ENCODE results near the gene RAB4A. TPM values are rescaled to one million over a fixed set of nuclear protein-coding genes. Genes with fewer than 3 reads are reported as not detected.

Gene RAB4A
- total RNA-seq, 1 experiment from 2014 or later: 66.7 TPM

- H3K36me3 Mint-ChIP-seq (ENCODE audit: insufficient read depth in 1 of 3, low read depth in 3 of 3): peaks cover 9 to 15% (median 12%) of the 10 kb centered on the region in 3 experiments
- Histone ChIP-seq H3K23me2 (ENCODE audit: insufficient read length, low read depth, low read length, poor library complexity, severe bottlenecking) (no peaks in the 10 kb centered on the region), H3K79me1 (ENCODE audit: insufficient read depth, low read depth, low read length, poor library complexity, severe bottlenecking) (peaks cover 12% of the 10 kb centered on the region), H3K4me2 (ENCODE audit: insufficient read depth, insufficient read length, low read length) (no peak overlapping the region), H3K27me3 (ENCODE audit: insufficient read depth, low read length) (no peaks in the 10 kb centered on the region), H2BK12ac (ENCODE audit: insufficient read length, low read depth, low read length) (no peak overlapping the region), H2AFZ (ENCODE audit: low read length) (no peak overlapping the region), H2AK5ac (ENCODE audit: insufficient read length, low read length) (no peak overlapping the region), H3K79me2 (ENCODE audit: insufficient read depth, low read length) (peaks cover 32% of the 10 kb centered on the region; the same call in 1 of the 2 replicates), H3K4me1 (ENCODE audit: insufficient read depth, low read length) (peaks cover 2% of the 10 kb centered on the region; the same call in 1 of the 2 replicates), H4K8ac (replicated peaks; ENCODE audit: insufficient read length, low read depth, low read length) (no peak overlapping the region), H3K9ac (ENCODE audit: extremely low read depth, insufficient read length, low read length) (no peak overlapping the region), H3K9me3 (ENCODE audit: control insufficient read depth, low read depth, low read length) (no peaks in the 10 kb centered on the region), H2BK15ac (ENCODE audit: low read depth, low read length) (no peak overlapping the region), H4K20me1 (ENCODE audit: control insufficient read depth, insufficient read depth, insufficient read length) (no peaks in the 10 kb centered on the region), H3K27ac (ENCODE audit: insufficient read length, low read depth, low read length) (no peak overlapping the region), H2BK20ac (ENCODE audit: low read depth, low read length, poor library complexity, severe bottlenecking) (no peak overlapping the region), H3K56ac (ENCODE audit: insufficient read length, low read depth, low read length) (no peak overlapping the region), H2BK5ac (ENCODE audit: insufficient read length, low read length) (no peak overlapping the region), H4K91ac (ENCODE audit: insufficient read length, low read depth, low read length) (no peak overlapping the region), H3K4ac (ENCODE audit: low read depth, low read length) (no peak overlapping the region), H3K18ac (ENCODE audit: insufficient read length, low read depth, low read length) (no peak overlapping the region), H2BK120ac (ENCODE audit: low read depth, low read length, poor library complexity, severe bottlenecking) (no peak overlapping the region), H4K5ac (ENCODE audit: insufficient read length, low read depth, low read length) (no peak overlapping the region), H3K23ac (ENCODE audit: insufficient read length, low read depth, low read length) (no peak overlapping the region), H3T11ph (ENCODE audit: low read length) (no peak overlapping the region), H3K14ac (ENCODE audit: insufficient read depth, low read length) (no peak overlapping the region)
- TF ChIP-seq, protein P1, sequence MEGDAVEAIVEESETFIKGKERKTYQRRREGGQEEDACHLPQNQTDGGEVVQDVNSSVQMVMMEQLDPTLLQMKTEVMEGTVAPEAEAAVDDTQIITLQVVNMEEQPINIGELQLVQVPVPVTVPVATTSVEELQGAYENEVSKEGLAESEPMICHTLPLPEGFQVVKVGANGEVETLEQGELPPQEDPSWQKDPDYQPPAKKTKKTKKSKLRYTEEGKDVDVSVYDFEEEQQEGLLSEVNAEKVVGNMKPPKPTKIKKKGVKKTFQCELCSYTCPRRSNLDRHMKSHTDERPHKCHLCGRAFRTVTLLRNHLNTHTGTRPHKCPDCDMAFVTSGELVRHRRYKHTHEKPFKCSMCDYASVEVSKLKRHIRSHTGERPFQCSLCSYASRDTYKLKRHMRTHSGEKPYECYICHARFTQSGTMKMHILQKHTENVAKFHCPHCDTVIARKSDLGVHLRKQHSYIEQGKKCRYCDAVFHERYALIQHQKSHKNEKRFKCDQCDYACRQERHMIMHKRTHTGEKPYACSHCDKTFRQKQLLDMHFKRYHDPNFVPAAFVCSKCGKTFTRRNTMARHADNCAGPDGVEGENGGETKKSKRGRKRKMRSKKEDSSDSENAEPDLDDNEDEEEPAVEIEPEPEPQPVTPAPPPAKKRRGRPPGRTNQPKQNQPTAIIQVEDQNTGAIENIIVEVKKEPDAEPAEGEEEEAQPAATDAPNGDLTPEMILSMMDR (conservative IDR thresholded peaks at IDR 0.05): no peak
- no peak overlapping the region for H3K4me3 Mint-ChIP-seq
- H3K4me1 Mint-ChIP-seq: peaks cover 30 to 31% of the 10 kb centered on the region in 2 experiments
- H3K9me3 Mint-ChIP-seq: peaks cover 7% of the 10 kb centered on the region in 2 experiments; a peak in 4 of 5 replicates
- H3K27me3 Mint-ChIP-seq (ENCODE audit: low read depth): no peaks in the 10 kb centered on the region; the same call in 1 of the 2 replicates
- H3K27ac Mint-ChIP-seq: no peak overlapping the region
- WGBS (ENCODE audit: extremely low coverage, insufficient read length, low lambda C conversion rate): no CpG with 5 or more reads among the region's 3 CpGs
- no peak for DNase-seq
These were observed 65.4 kb downstream of the RAB4A start for GRCh38 chr1:229336345-229336744.
